RCC 7860 (cell line): ENCODE measurements around the gene WBP1.
"Not testable (repeated sequence)": the region's sequence is repeated elsewhere in the genome, so short reads cannot be mapped to it uniquely, and the experiment has no call there.

Experiments
- DNase-seq: peaks from one replicate; pipeline ENCODE4 v3.0.0-alpha.2; 2015; ENCODE audit warnings: low spot score
- FAIRE-seq: peaks from 2 replicates; lab custom pipeline; 2012; peaks lifted over from hg19 to GRCh38; lab: Jason Lieb, UNC

The WBP1 gene

DNA sequence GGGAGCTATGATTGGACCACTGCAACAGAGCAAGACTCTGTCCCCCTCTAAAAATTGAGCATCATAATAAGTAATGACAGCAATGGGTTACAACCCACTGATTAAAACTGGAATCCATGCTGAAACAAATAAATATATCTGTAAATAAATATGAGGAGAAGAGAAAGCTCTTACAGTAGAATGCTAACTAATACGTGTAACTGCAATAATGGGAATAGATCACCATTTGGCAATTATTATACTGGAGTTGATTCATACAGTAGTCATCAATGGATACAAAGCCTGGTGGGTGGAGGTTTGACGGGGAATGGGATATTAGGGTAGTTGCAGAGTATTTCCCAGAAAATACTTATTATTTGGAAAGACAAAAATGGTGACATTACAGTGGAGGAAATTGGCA, 9.5 kb upstream of the WBP1 start:
- no peak for FAIRE-seq

DNA sequence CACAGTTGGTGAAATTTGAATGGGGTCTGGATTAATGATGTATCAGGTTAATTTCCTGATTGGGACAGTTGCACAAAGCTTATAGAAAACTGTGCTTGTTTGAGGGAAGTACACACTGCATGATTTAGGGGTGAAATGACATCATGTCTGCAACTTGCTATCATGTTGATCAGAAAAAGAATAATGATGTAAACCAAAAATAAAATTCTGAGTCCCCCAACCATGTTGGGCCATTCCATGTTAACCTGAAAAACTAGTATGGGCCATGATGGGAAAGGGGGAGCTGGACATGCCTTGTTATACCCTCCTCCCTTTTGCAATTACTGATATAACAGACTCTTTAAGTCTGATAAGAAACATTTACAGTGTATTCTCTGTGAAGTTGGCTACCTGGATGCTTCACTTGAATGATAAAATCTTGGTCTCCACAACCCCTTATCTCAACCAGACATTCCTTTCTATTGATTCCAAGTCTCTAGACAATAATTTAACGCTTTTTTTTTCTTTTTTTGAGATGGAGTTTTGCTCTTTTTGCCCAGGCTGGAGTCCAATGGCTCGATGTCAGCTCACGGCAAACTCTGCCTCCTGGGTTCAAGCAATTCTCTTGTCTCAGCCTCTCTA, 7.6 kb upstream of the WBP1 start:
- DNase-seq (no peak), FAIRE-seq (no peak)

More for the DNA sequence above, 9.5 kb upstream of the WBP1 start:
- no peak for DNase-seq

DNA sequence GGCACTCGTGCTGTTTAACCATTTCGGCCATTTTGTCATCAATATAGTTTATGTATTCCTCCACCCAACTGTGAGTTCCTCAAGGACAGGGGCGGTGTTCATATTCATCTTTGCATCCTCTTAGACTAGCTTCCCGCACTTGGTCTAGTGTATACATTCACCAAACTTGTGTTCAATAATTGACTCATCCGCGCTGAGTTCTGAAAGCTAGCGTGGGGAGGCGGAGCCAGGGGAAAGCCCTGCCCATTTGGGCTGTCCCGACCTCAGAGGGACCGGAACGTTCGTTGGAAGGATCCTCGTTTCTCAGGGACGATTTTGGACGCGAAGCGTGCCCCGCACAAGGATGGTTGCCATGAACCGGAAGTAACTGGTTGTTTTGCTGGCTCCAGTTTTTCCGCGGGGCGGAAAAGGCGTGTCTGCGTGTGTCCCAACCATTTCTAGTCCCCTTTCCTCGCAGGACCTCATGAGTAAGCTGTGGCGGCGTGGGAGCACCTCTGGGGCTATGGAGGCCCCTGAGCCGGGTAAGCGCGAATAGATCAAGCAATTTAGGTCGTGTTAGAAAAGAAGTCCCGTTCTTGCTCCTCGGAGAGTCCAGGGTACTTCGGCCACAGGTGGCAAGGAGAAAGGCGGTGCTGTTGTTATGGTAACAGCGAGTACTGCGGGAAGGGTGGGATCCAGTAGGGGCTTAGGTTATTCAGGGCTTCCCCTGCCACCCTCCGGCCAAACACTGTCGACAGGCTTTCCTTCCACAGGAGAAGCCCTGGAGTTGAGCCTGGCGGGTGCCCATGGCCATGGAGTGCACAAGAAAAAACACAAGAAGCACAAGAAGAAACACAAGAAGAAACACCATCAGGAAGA, 3.4 kb upstream of the WBP1 start, which contains the start of gene INO80B:
Gene INO80B, plus strand, starts transcription at position 434 of the 858 bp plus-strand sequence. Its CDS starts 30 bp downstream, at position 464.
- DNase-seq (peak; percentile 96), FAIRE-seq (peak; percentile 90)

DNA sequence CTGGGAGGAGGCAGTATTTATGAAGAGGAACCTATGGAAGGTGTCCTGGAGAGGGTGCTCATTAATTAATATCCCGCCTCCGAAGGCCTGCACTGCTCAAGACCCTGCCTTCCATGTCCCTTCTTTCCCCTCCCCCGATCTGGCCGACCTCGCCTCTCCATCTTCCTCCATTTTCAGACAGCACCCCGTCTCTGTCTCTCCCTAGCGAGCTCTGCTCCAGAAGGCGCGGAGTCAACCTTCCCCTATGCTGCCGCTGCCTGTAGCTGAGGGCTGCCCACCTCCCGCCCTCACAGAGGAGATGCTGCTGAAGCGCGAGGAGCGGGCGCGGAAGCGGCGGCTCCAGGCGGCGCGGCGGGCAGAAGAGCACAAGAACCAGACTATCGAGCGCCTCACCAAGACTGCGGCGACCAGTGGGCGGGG, 1.1 kb upstream of the WBP1 start:
- no peak for FAIRE-seq
- peak; percentile 31 for DNase-seq

DNA sequence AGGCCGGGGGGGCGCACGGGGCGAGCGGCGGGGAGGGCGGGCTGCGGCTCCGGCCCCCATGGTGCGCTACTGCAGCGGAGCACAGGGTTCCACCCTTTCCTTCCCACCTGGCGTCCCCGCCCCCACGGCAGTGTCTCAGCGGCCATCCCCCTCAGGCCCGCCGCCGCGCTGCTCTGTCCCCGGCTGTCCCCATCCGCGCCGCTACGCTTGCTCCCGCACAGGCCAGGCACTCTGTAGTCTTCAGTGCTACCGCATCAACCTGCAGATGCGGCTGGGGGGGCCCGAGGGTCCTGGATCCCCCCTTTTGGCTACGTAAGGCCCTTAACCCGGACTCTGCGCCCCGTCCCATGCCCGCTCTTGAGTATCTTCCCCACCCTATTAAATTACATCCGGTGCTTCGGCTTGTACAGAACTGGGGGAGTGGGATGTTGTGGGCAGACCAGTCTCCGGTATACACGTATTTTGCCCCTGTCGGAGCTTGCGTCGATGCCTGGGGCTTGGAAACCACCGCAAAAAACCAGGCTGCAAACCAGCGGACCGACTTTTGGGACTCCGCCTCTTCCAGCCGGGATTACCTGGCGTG, 598 bp upstream of the WBP1 start:
- FAIRE-seq = no peak
- DNase-seq = no peak

DNA sequence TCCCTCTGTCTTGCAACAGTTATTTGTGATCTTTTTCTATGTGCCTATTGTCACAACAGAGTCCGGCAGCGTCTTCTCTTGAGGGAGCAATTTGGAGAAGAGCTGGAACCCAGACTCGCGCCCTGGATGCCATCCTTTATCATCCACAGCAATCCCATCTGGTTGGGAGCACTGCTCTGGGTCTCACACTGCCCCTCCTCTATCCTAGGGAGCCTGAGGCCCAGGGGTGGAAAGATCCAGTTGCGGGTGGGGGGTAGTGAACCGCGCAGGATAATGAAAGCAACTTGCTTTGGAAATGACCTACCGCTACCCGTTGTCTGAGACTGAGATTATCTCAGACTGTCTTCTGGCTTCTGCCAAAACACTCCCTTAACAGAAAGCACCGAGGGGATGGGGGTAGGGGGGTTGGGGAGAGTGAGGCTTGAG, 713 bp downstream of the WBP1 start:
- no peak for FAIRE-seq
- no peak for DNase-seq

DNA sequence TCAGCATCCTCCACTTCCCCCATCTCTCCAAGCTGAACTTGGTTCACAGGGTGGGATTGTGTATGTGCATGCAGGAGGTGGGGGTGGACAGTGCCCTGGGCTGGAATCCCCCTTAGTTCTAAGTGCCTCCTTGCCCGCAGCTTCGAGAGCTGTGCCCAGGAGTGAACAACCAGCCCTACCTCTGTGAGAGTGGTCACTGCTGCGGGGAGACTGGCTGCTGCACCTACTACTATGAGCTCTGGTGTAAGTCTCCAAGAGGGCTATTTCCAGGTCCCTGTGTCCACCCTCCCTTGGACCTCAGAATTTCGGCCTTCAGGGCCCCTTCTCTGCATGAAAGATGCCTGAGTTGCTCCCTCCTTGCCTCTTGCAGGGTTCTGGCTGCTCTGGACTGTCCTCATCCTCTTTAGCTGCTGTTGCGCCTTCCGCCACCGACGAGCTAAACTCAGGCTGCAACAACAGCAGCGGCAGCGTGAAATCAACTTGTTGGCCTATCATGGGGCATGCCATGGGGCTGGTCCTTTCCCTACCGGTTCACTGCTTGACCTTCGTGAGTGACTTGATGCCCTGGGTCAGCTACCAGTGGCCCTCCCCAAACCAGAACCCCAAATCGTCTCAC, 1.4 kb downstream of the WBP1 start:
- not testable (repeated sequence) for FAIRE-seq, DNase-seq

DNA sequence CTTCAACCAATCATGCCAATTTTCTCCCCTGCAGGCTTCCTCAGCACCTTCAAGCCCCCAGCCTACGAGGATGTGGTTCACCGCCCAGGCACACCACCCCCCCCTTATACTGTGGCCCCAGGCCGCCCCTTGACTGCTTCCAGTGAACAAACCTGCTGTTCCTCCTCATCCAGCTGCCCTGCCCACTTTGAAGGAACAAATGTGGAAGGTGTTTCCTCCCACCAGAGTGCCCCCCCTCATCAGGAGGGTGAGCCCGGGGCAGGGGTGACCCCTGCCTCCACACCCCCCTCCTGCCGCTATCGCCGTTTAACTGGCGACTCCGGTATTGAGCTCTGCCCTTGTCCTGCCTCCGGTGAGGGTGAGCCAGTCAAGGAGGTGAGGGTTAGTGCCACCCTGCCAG, 1.9 kb downstream of the WBP1 start:
- FAIRE-seq, DNase-seq: not testable (repeated sequence)

DNA sequence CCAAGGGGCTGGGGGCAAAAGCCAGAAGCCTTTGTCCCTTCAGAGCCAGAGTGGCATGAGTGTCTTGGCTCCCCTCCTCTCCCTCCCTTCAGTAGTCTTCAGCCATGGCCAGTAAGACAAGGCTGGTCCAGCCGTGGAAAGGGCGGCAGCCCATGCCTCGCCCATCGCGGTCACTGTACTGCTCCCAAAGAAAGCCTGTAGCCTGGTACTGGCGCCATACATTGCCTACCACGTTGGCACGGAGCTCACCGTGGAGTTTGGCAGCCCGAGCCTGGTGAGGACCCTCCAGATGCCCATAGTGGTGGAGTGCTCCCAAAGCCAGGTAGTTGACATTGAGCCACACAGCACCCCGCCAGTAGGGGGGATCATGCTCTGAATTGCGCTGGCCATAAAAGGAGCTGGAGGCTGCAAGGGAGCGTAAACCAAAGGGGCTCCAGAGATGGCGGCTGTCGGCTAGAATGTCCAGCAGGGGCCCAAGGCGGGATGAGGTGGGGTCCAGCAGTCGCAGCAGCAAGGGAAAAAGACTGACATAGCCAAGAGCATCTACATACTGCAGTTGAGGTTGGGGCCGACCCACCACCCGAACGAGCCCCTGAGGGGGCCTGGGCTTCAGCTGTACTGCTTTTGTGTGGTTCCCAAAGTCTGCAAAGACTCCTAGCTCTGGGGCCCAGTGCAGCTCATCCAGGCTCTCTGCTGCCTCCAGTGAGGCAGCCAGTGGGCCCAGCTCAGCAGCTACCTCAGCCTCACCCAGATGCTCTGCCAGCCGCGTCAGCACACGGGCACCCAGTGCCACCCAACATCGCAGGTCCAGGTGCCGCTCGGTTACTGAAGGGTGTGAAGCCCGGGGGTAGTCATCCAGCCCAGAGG, 3.2 kb downstream of the WBP1 start:
- DNase-seq (no peak), FAIRE-seq (no peak)

DNA sequence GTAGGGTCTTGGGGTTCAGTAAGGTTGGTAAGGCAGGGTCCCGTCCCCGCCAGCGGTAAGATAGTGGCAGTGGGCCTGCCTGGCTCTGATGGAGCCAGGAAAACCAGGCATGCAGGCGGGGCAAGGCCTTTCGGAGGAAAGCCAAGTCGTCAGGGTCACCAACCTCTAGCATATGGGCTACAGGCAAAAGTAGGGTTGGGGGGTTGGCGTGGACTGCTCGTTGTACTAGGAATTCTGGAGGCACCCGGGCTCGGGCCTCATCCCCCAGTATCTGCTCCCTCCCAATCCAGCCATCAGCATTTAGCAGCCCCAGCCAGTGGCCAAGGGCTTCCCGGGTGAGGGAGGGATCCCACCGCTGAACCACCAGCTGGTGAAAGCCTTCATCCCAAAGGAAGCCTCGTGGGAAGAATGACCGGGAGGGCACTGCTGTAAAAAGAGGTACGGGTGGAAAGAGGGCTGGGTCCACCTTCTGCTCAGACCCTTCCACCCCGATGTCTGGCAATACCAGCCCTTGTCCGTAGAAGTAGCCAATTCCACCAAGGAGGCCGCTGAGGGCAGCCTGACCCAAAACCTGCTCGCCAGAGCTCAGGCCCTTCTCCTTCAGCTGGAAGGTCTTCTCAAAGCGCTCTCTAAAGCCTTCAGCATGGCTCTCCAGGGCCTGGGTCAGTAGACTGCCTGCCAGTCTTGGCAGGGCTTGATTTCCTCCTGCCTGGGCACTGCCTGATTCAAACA, 4.0 kb downstream of the WBP1 start:
- DNase-seq (no peak), FAIRE-seq (no peak)

DNA sequence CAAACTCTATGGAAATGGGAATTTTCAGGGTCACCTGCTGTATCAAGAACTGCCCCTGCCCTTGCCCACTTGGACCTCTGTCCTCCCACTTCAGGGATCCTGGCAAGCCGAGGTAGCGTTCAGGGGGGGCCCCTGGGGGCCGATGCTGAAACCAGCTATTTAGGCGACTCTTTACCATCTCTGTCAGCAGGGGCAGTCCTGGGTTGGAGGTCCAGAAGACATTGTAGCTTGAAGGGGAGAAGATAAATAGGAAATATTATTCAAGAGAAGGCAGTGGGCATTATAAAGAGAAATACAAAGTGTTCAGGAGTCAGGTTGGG, 4.5 kb downstream of the WBP1 start:
- DNase-seq = no peak
- FAIRE-seq = no peak

DNA sequence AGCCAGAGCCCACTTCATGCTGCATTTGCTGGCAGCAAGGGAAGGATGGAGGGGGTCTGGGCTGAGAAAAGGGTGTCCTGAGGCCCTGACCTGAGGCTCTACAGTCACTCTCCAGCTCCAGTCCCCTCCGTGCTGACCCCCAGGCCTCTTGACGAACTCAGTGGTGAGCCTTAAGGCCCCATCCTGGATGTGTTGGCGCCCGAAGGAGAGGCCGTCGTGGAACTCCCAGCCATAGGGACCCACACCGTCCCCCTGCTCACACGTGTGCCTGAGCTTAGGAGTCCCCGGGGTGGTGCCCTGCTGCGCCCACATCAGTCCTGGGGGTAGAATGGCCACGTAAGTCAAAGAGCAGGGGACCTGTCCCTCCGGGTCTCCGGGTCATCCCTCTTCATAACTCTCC, 6.2 kb downstream of the WBP1 start:
- FAIRE-seq (no peak), DNase-seq (no peak)

DNA sequence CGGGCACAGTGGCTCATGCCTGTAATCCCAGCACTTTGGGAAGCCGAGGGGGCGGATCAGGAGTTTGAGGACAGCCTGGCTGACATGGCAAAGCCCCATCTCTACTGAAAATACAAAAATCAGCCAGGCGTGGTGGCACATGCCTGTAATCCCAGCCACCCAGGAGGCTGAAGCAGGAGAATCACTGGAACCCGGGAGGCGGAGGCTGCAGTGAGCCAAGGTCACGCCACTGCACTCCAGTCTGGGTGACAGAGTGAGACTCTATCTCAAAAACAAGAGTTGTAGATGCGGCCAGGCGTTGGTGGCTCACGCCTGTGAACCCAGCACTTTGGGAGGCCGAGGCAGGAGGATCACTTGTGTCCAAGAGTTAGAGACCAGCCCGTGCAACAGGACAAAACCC, 12.5 kb downstream of the WBP1 start:
- DNase-seq, FAIRE-seq: not testable (repeated sequence)

DNA sequence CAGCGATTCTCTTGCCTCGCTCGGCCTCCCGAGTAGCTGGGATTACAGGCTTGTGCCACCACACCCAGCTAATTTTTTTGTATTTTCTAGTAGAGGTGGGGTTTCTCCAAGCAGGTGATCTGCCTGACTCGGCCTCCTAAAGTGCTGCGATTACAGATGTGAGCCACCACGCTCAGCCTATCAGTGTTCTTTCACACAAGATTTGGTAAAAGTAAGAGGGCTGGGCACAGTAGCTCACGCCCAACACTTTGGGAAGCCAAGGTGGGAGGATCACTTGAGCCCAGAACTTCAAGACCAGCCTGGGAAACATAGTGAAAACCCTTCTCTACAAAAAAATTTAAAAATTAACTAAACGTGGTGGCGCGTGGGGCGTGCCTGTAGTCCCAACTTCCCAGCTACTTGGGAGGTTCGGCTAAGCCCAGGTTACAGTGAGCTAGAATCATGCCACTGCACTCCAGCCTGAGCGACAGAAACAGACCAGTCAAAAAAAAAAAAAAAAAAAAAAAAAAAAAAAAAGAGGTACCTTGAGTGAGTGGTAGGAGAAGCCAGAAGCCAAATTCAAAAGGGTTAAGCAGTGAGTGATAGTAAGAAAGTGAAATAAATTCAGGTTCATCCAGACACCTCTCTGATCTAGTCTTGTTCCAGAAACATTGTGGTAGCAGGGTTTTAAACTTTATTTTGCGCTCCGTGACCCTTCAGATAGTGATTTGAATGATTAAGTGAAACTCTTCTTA, 13.3 kb downstream of the WBP1 start:
- DNase-seq (no peak), FAIRE-seq (no peak)

DNA sequence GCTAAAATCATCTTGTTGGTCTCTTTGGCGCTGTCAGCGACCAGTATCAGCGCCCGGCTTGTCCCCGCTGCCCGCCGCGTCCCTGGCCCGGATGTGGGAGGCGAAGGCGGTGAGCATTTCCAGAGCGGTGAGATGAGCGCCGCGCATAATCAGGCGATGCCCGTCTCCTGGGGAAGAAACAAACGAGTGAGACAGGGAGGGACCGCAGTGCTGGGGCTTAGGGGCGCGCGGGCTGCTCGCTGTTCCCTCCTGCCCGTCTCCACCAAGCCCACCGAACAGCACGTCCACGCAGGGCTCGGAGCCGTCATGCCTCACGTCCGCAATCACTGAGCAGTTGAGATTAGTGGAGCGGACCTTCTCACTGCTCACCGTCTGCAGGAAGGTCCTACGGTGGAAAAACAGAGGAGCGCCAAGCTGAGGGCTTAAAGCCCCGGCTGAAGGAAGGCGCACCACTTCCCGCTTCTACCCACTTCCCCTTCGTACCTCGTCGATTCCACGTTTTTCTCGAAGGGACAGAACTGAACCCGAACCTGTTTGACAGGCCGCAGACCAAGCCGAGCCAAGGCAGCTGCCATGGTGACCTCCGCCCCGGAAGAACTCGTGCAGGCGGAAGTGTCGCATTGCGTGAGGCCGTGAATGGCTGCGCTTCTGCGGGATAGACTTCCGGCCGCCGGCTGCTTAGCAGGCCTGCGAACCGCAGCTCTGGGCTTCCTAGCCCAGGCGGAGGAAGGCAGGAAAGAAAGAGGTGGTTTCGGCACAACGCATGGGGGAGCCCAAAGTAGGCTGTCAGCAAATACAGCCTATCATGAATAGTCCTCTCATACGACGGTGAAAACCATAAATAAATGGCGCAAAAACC, 14.1 kb downstream of the WBP1 start, which contains the start of gene MRPL53:
Gene MRPL53, minus strand, starts transcription at position 595 of the 859 bp plus-strand sequence. Its CDS starts 20 bp downstream, at position 575.
- FAIRE-seq = no peak
- DNase-seq = peak; percentile 82

DNA sequence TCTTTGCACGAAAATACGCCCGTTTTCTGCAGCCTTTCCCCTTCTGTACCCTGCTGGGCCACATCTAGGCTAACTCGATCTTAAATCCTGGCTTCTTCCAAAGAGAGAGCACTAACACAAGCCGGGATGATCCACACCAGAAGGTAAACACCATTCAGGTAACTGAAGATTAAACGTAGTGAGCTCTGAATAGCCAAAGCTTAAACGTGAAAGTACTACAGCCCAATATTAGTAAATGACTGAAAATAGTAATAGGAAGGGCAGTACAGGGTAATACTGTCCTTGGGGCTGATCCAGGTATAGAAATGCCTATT, 14.7 kb downstream of the WBP1 start:
- FAIRE-seq (no peak), DNase-seq (no peak)

DNA sequence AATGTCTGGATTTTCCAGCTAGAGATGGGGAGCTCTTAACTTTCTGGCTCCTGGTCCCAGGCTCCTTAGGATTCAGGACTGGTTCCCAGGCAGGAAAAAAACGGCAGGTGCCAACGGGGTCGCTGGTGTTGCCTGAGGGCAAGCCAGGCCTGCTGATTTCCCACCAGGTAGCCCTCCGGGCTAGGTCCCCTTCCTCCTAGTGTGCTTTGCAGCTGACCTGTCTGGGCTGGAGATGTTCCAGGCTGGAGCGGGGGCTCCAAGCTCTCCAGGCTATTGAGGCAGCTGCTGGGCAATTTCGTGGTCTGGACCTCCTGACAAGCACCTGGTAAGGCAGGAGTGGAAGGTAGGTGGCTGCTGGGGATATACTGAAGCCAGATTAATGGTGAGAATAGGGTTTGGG, 16.2 kb downstream of the WBP1 start:
- no peak for FAIRE-seq
- DNase-seq = no peak

DNA sequence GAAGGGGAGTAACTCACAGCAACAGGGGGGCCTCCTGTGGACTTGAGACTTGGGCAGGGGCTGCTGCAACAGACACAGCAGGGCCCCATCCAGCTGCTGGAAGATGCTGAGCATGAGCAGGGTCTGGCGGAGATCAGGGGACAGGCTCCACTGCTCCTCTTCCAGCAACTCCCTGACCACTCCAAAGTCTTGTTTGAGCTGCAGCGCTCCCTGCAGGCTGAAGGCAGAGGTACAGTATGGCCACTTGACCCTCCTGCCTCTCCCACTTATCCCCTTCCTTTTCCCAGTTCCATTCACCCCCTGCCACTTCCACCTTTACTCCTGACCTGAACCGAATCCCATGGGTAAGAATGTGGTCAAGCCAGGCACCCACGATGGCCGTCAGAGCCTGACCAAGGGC, 16.7 kb downstream of the WBP1 start:
- no peak for DNase-seq
- no peak for FAIRE-seq
